ENCODE data around the gene LTB4R.

LTB4R gene

GRCh38 chr14:24317141-24317928, 6.0 kb downstream of the LTB4R start:
- Histone ChIP-seq H3K36me3 (ENCODE audit: control insufficient read depth, insufficient read depth, low read length) (no peaks in the 10 kb centered on the region), H3K27me3 (ENCODE audit: control insufficient read depth, insufficient read depth, low read length) (no peaks in the 10 kb centered on the region), H3K9ac (no peak overlapping the region), H3K4me1 (no peaks in the 10 kb centered on the region), H3K27ac (no peak overlapping the region), H3K4me2 (ENCODE audit: low read length) (no peak overlapping the region), H3K4me3 (ENCODE audit: low read depth, low read length) (no peak overlapping the region), H3K9me3 (ENCODE audit: control insufficient read depth, low read length) (no peaks in the 10 kb centered on the region), H2AFZ (no peak overlapping the region), H3K79me2 (no peaks in the 10 kb centered on the region)
- no peak for TF ChIP-seq CTCF (IDR thresholded peaks at IDR 0.05)

- no peak overlapping the region for H3K27ac ChIP-seq
- H3K4me2 ChIP-seq (ENCODE audit: low read length): no peak overlapping the region
- no peak overlapping the region for H2AFZ ChIP-seq
- no peaks in the 10 kb centered on the region for H3K9me3 ChIP-seq (ENCODE audit: control insufficient read depth, low read length)
- no peaks in the 10 kb centered on the region for H3K79me2 ChIP-seq
- no peak overlapping the region for H3K4me3 ChIP-seq (ENCODE audit: low read depth, low read length)
- H3K9ac ChIP-seq: no peak overlapping the region
- H3K27me3 ChIP-seq (ENCODE audit: control insufficient read depth, insufficient read depth, low read length): no peaks in the 10 kb centered on the region
- TF ChIP-seq CTCF (IDR thresholded peaks at IDR 0.05): no peak
- no peaks in the 10 kb centered on the region for H3K36me3 ChIP-seq (ENCODE audit: control insufficient read depth, insufficient read depth, low read length)
- no peaks in the 10 kb centered on the region for H3K4me1 ChIP-seq
Measured at GRCh38 chr14:24321212-24321975, 10.1 kb downstream of the LTB4R start.

GRCh38 chr14:24322672-24323071, 11.4 kb downstream of the LTB4R start:
- TF ChIP-seq CTCF (IDR thresholded peaks at IDR 0.05): no peak
- no peak overlapping the region for H3K9ac ChIP-seq
- H3K9me3 ChIP-seq (ENCODE audit: control insufficient read depth, low read length): no peaks in the 10 kb centered on the region
- H3K27me3 ChIP-seq (ENCODE audit: control insufficient read depth, insufficient read depth, low read length): no peaks in the 10 kb centered on the region
- no peaks in the 10 kb centered on the region for H3K4me1 ChIP-seq
- no peaks in the 10 kb centered on the region for H3K36me3 ChIP-seq (ENCODE audit: control insufficient read depth, insufficient read depth, low read length)
- H2AFZ ChIP-seq: no peak overlapping the region
- no peak overlapping the region for H3K4me2 ChIP-seq (ENCODE audit: low read length)
- H3K27ac ChIP-seq: no peak overlapping the region
- H3K79me2 ChIP-seq: no peaks in the 10 kb centered on the region
- H3K4me3 ChIP-seq (ENCODE audit: low read depth, low read length): no peak overlapping the region

- Histone ChIP-seq H3K27me3 (ENCODE audit: control insufficient read depth, insufficient read depth, low read length) (no peaks in the 10 kb centered on the region), H2AFZ (no peak overlapping the region), H3K79me2 (no peaks in the 10 kb centered on the region), H3K9ac (no peak overlapping the region), H3K4me2 (ENCODE audit: low read length) (no peak overlapping the region), H3K36me3 (ENCODE audit: control insufficient read depth, insufficient read depth, low read length) (no peaks in the 10 kb centered on the region), H3K27ac (no peak overlapping the region), H3K4me1 (no peaks in the 10 kb centered on the region), H3K4me3 (ENCODE audit: low read depth, low read length) (no peak overlapping the region), H3K9me3 (ENCODE audit: control insufficient read depth, low read length) (no peaks in the 10 kb centered on the region)
- no peak for TF ChIP-seq CTCF (IDR thresholded peaks at IDR 0.05)
Measured at GRCh38 chr14:24323341-24323740, 12.0 kb downstream of the LTB4R start.

Measured in parathyroid adenoma (tissue), 2 donors.